H9 (cell line): ENCODE results near the gene ABHD14A. TPM values are rescaled to one million over a fixed set of nuclear protein-coding genes. Genes with fewer than 3 reads are reported as not detected.

Experiments
- DNase-seq: peaks from one replicate; pipeline ENCODE4 v3.0.0-alpha.2; 2017
- H2AFZ ChIP-seq: one replicate; pipeline ENCODE4 v1.6.1; 2013; ENCODE audit warnings: mild to moderate bottlenecking, low read length, control low read depth, moderate library complexity
- H2AK5ac ChIP-seq: 2 replicates; pipeline ENCODE4 v1.6.1; 2013; ENCODE audit warnings: low read length, control low read depth, mixed read lengths; ENCODE audit not compliant: insufficient read length
- H2BK120ac ChIP-seq: one replicate; pipeline ENCODE4 v1.6.1; 2013; ENCODE audit warnings: low read depth, mild to moderate bottlenecking, low read length, control low read depth, inconsistent platforms; ENCODE audit not compliant: poor library complexity, severe bottlenecking
- H2BK12ac ChIP-seq: 2 replicates; pipeline ENCODE4 v1.6.1; 2013; ENCODE audit warnings: low read length, control low read depth, mixed read lengths, low read depth; ENCODE audit not compliant: insufficient read length
- H2BK15ac ChIP-seq: 2 replicates; pipeline ENCODE4 v1.6.1; 2013; ENCODE audit warnings: low read depth, low read length, control low read depth
- H2BK20ac ChIP-seq: one replicate; pipeline ENCODE4 v1.6.1; 2013; ENCODE audit warnings: low read depth, mild to moderate bottlenecking, low read length, control low read depth, inconsistent platforms; ENCODE audit not compliant: poor library complexity, severe bottlenecking
- H2BK5ac ChIP-seq: 2 replicates; pipeline ENCODE4 v1.6.1; 2013; ENCODE audit warnings: low read length, control low read depth, mixed read lengths; ENCODE audit not compliant: insufficient read length
- H3K14ac ChIP-seq: 2 replicates; pipeline ENCODE4 v1.6.1; 2013; ENCODE audit warnings: low read length, control low read depth; ENCODE audit not compliant: insufficient read depth
- H3K18ac ChIP-seq: 2 replicates; pipeline ENCODE4 v1.6.1; 2013; ENCODE audit warnings: low read depth, mild to moderate bottlenecking, mixed read lengths, low read length, control low read depth; ENCODE audit not compliant: insufficient read length
- H3K23ac ChIP-seq: 2 replicates; pipeline ENCODE4 v1.6.1; 2013; ENCODE audit warnings: low read length, control low read depth, mixed read lengths, low read depth; ENCODE audit not compliant: insufficient read length
- H3K23me2 ChIP-seq: 2 replicates; pipeline ENCODE4 v1.6.1; 2013; ENCODE audit warnings: low read depth, mild to moderate bottlenecking, mixed read lengths, low read length, control low read depth; ENCODE audit not compliant: insufficient read length, poor library complexity, severe bottlenecking
- H3K27ac ChIP-seq: 2 replicates; pipeline ENCODE4 v1.5.1; 2013; ENCODE audit warnings: low read length, control low read depth, mixed read lengths, low read depth; ENCODE audit not compliant: insufficient read length
- H3K27me3 ChIP-seq: 2 replicates; pipeline ENCODE4 v1.6.1; 2013; ENCODE audit warnings: low read length, control low read depth, inconsistent platforms; ENCODE audit not compliant: insufficient read depth
- H3K4ac ChIP-seq: 2 replicates; pipeline ENCODE4 v1.6.1; 2013; ENCODE audit warnings: low read depth, mild to moderate bottlenecking, control low read depth, inconsistent platforms, low read length, moderate library complexity
- H3K4me1 ChIP-seq: 2 replicates; pipeline ENCODE4 v1.6.1; 2013; ENCODE audit warnings: low read length, control low read depth, inconsistent platforms; ENCODE audit not compliant: insufficient read depth
- H3K4me2 ChIP-seq: 2 replicates; pipeline ENCODE4 v1.6.1; 2013; ENCODE audit warnings: low read length, control low read depth, mixed read lengths; ENCODE audit not compliant: insufficient read length, insufficient read depth
- H3K56ac ChIP-seq: 2 replicates; pipeline ENCODE4 v1.6.1; 2013; ENCODE audit warnings: low read depth, mild to moderate bottlenecking, mixed read lengths, low read length, control low read depth; ENCODE audit not compliant: insufficient read length
- H3K79me1 ChIP-seq: 2 replicates; pipeline ENCODE4 v1.6.1; 2013; ENCODE audit warnings: low read depth, mild to moderate bottlenecking, moderate library complexity, low read length, control low read depth, inconsistent platforms; ENCODE audit not compliant: insufficient read depth, poor library complexity, severe bottlenecking
- H3K79me2 ChIP-seq: 2 replicates; pipeline ENCODE4 v1.6.1; 2013; ENCODE audit warnings: low read length, control low read depth, inconsistent platforms; ENCODE audit not compliant: insufficient read depth
- H3K9ac ChIP-seq: 2 replicates; pipeline ENCODE4 v1.6.1; 2013; ENCODE audit warnings: low read length, control low read depth, mixed read lengths; ENCODE audit not compliant: insufficient read length; ENCODE audit errors: extremely low read depth
- H3K9me3 ChIP-seq: one replicate; pipeline ENCODE4 v1.6.1; 2013; ENCODE audit warnings: low read depth, low read length, inconsistent platforms; ENCODE audit not compliant: control insufficient read depth
- H3T11ph ChIP-seq: one replicate; pipeline ENCODE4 v1.6.1; 2013; ENCODE audit warnings: mild to moderate bottlenecking, low read length, control low read depth, inconsistent platforms
- H4K20me1 ChIP-seq: one replicate; pipeline ENCODE4 v1.6.1; 2013; ENCODE audit not compliant: control insufficient read depth, insufficient read length, insufficient read depth
- H4K5ac ChIP-seq: 2 replicates; pipeline ENCODE4 v1.6.1; 2013; ENCODE audit warnings: low read depth, mild to moderate bottlenecking, mixed read lengths, low read length, control low read depth; ENCODE audit not compliant: insufficient read length
- H4K8ac ChIP-seq: replicated peaks from 2 replicates; pipeline ENCODE4 v1.6.1; 2013; ENCODE audit warnings: low read length, control low read depth, mixed read lengths, low read depth; ENCODE audit not compliant: insufficient read length
- H4K91ac ChIP-seq: 2 replicates; pipeline ENCODE4 v1.6.1; 2013; ENCODE audit warnings: low read depth, mild to moderate bottlenecking, moderate library complexity, mixed read lengths, low read length, control low read depth; ENCODE audit not compliant: insufficient read length
- H3K27ac Mint-ChIP-seq, 3 experiments: 2 replicates in 2 of 3; 3 replicates in 1 of 3; pipeline ENCODE4 v1.8.0; 2020 to 2021; ENCODE audit warnings: mixed read lengths in 3 of 3, mild to moderate bottlenecking in 1 of 3, moderate library complexity in 1 of 3
- H3K27me3 Mint-ChIP-seq: 2 replicates; pipeline ENCODE4 v1.8.0; 2021; ENCODE audit warnings: low read depth, mild to moderate bottlenecking, moderate library complexity, mixed read lengths
- H3K36me3 Mint-ChIP-seq, 3 experiments: 2 replicates in 2 of 3; 3 replicates in 1 of 3; pipeline ENCODE4 v1.8.0; 2020 to 2021; ENCODE audit warnings: low read depth in 3 of 3, mixed read lengths in 3 of 3; ENCODE audit not compliant: insufficient read depth in 1 of 3
- H3K4me1 Mint-ChIP-seq, 2 experiments: 2 replicates each; pipeline ENCODE4 v1.8.0; 2020; ENCODE audit warnings: mixed read lengths in 2 of 2
- H3K4me3 Mint-ChIP-seq, 2 experiments: 2 replicates in 1 of 2; 3 replicates in 1 of 2; pipeline ENCODE4 v1.8.0; 2020 to 2021; ENCODE audit warnings: mild to moderate bottlenecking in 2 of 2, mixed read lengths in 2 of 2, moderate library complexity in 1 of 2
- H3K9me3 Mint-ChIP-seq, 2 experiments: 2 replicates in 1 of 2; 3 replicates in 1 of 2; pipeline ENCODE4 v1.8.0; 2020; ENCODE audit warnings: mild to moderate bottlenecking in 2 of 2, mixed read lengths in 2 of 2, moderate library complexity in 1 of 2
- CTCF ChIP-seq: fragments of 200-600 bp; sonication (generic); conservative IDR thresholded peaks from 3 replicates; pipeline ENCODE4 v1.8.0; 2021; ENCODE audit warnings: antibody characterized with exemption, mild to moderate bottlenecking
- WGBS: extraction: QIAGEN DNeasy Blood & Tissue Kit; methylation state at CpG from one replicate; pipeline ENCODE4 v1.1.7; 2013; ENCODE audit warnings: missing lambda C conversion rate, low lambda C conversion rate, mixed read lengths; ENCODE audit not compliant: insufficient read length; ENCODE audit errors: extremely low coverage; 5-methylcytosine and 5-hydroxymethylcytosine counted together
- total RNA-seq: library from RNA; stranded (reverse); gene quantifications from 2 replicates; pipeline ENCODE4 v1.2.1, GENCODE V29; 2021

ABHD14A gene
- total RNA-seq, 1 experiment from 2014 or later: 3.1 TPM

DNA sequence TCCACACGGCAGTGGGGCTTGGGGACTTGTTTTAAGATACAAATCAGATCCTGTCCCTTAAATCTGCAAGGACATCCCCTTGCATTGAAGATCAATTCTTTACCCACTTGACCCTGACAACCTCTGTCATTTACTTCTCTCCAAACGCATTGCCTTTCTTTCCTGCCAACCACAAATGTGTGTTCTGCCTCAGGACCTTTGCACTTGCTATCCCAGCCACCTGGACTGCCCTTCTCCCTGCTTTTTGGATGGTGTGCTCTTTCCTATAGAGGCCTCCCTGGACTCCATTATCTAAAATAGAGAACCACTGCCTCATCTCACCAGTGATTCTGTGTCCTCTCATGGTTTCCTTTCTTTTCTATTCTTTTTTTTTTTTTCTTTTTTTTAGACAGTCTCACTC lies 22.3 kb downstream of the ABHD14A start:
- Histone ChIP-seq H2BK120ac (no peak overlapping the region), H3K27me3 (no peaks in the 10 kb centered on the region), H4K20me1 (peaks cover 2% of the 10 kb centered on the region), H3T11ph (no peak overlapping the region), H3K18ac (no peak overlapping the region), H3K14ac (no peak overlapping the region), H2BK20ac (no peak overlapping the region), H3K79me1 (peaks cover 7% of the 10 kb centered on the region), H2BK5ac (no peak overlapping the region), H4K5ac (no peak overlapping the region), H2AFZ (no peak overlapping the region), H4K8ac (no peak overlapping the region), H3K4ac (no peak overlapping the region), H3K79me2 (peaks cover 10% of the 10 kb centered on the region; the same call in 1 of the 2 replicates), H3K9me3 (no peaks in the 10 kb centered on the region), H3K27ac (no peak overlapping the region), H2BK12ac (no peak overlapping the region), H3K23me2 (peaks cover 11% of the 10 kb centered on the region), H2AK5ac (no peak overlapping the region), H3K56ac (no peak overlapping the region), H3K4me2 (no peak overlapping the region), H3K4me1 (peaks cover 7% of the 10 kb centered on the region), H3K9ac (no peak overlapping the region), H2BK15ac (no peak overlapping the region), H4K91ac (no peak overlapping the region), H3K23ac (no peak overlapping the region)
- WGBS: no CpG with 5 or more reads among the region's 2 CpGs
- Mint-ChIP-seq H3K27ac (no peak overlapping the region), H3K36me3 (peaks cover 35 to 37% (median 36%) of the 10 kb centered on the region in 3 experiments), H3K4me1 (peaks cover 23 to 34% of the 10 kb centered on the region in 2 experiments), H3K27me3 (peaks cover 3% of the 10 kb centered on the region), H3K4me3 (0 out of 5 replicates have a peak overlapping the region, but pooled peaks of 1 of the 2 experiments have one; percentile 6), H3K9me3 (no peaks in the 10 kb centered on the region; a peak in 1 of 5 replicates)
- TF ChIP-seq CTCF: no peak
- DNase-seq: no peak
